HG03571 (cell line): ENCODE measurements around the gene CCDC152.
"Not testable (repeated sequence)": the region's sequence is repeated elsewhere in the genome, so short reads cannot be mapped to it uniquely, and the experiment has no call there.

Source experiments
- ATAC-seq: cut with Tn5 transposase; IDR thresholded peaks from one replicate; pipeline ENCODE4 v1.9.1; 2021; ENCODE audit not compliant: unreplicated experiment

Gene CCDC152

DNA sequence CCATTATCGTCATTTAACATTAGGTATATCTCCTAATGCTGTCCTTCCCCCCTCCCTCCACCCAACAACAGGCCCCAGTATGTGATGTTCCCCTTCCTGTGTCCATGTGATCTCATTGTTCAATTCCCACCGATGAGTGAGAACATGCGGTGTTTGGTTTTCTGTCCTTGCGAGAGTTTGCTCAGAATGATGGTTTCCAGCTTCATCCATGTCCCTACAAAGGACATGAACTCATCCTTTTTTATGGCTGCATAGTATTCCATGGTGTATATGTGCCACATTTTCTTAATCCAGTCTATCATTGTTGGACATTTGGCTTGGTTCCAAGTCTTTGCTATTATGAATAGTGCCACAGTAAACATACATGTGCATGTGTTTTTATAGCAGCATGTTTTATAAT, 87.8 kb downstream of the CCDC152 start:
- ATAC-seq: not testable (repeated sequence)

DNA sequence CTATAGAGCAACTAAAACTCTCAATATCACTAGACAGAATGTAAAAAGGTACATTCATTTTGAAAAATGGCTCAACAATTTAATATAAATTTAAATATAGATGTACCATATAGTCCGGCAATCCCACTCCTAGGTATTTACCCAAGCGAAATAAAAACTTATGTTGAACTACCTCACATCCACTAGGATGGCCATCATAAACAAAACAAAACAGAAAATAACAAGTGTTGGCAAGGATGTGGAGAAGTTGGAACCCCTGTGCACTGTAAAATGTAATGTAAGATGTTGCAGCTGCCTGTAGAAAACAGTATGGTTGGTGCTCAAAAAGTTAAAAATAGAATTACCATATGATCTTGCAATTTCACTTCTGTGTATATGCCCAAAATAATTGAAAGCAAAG, 91.9 kb downstream of the CCDC152 start:
- ATAC-seq: no peak

GRCh38 chr5:42851481-42851880, 94.9 kb downstream of the CCDC152 start:
- no peak for ATAC-seq
